ENCODE measurements around the gene LYZL4.

LYZL4 gene

GRCh38 chr3:42428830-42429229 lies 18.4 kb upstream of the LYZL4 start:
- DNase-seq (ENCODE audit: insufficient read length, low spot score) (no peak), FAIRE-seq (no peak)

GRCh38 chr3:42425736-42426407 lies 15.5 kb upstream of the LYZL4 start:
- no peak for DNase-seq (ENCODE audit: insufficient read length, low spot score)
- no peak for FAIRE-seq

DNA sequence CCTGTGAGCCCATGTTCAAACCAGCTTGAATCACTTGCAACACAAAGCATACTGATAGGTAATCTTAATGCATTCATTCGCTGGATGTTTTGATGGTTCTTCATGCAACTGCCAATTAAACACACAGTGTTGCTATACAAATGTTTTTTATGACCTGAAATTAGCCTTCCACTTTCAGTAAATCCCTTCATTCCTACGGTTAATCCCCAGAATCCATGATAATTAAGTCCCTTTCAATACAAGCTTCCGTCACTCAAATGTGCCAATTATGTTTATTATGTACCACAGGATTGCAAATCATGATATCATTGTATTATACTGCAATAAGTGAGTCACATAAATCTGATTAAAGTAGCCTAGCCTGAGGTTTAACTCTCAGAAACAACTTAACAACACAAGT lies 14.5 kb upstream of the LYZL4 start:
- no peak for DNase-seq (ENCODE audit: insufficient read length, low spot score)
- no peak for FAIRE-seq

DNA sequence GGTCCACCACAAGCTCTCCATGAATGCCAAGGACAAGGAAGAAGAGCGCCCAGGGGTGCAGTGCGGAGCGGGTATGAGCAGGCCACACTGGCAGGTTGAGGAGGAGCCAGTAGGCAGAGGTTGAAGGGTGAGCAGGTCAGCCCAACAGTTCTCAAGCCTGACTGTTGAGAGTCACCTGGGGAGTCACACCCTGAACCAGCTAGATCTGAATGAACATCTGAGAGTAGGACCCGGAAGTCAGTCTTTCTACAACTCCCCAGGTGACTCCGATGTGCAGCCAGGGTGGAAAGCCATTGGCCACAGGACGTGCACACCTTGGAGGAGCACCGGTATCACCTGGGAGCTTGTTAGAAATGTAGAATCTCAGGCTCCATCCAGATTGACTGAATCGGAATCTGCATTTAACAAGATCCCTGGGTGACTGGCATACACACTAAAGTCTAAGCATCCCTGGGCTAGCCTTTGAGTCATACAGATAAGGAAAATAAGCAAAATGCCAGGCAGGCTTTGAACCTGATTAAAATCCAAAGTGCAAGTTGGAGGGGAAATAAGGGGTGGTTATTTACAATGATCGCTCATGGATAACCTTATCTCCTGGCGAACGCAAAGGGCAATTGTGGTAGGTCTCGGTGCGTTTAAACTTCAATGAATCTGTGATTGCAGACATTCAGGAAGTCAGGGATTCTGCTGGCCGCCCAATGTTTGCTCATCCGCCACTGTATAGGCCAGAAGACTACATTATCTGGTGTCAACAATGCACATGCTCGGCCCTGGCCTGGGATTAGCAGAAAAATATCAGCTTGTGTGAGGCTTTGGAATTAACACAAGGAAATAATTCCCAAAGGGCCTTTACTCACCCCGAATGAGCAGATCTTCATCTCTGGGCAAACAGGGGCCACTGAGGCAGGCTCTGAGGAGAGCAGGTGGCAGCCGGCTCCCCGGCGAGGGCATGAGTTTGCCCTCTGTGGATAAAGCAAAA lies 11.7 kb upstream of the LYZL4 start:
- FAIRE-seq: no peak
- no peak for DNase-seq (ENCODE audit: insufficient read length, low spot score)

DNA sequence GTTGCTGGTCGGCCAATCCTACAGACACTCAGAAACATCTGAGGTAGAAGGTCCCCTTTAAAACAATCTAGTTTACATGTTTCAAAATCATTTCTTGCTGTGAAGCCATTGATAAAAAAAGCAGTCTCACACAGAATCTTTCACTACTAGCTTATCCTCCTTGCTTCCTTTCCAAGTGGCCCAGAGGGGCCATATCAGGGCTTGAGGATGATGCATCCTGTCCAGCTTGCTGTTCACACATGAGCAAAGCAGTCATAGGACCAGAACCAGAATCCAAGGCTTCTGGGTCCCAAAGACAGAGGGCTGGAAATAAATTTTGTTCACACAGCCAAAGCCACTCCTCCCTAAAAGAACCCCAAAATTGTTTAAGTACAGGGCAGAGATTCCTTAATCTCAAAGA lies 9.2 kb upstream of the LYZL4 start:
- FAIRE-seq: no peak

DNA sequence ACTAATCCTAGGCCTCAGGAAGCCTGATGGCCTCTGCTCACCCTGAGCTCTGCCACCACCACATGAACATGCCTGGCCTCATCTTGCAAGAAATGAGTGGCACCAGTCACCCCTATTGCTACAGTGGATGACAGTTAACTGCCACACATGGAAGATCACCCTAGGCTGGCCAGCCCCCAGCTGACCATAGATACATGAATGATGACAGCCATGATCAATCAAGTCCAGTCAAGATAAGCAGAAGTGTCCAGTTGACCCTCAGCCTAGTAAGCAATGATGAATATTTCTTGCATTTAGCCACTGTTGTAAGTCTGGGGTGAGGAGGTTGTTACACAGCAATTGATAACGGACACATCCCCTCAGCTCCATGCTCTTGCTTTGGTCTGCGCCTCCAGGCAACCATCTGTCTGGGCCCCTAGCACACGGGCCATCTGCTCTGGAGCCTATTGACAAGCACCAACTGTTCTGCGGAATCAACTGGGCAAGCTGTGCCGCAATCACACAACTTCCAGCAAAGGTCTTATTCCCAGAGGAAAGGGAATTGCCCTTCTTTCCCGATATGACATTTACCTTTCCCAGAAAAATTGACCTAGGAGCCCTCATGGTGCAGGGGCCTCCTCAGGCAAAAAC lies 2.2 kb upstream of the LYZL4 start:
- DNase-seq (ENCODE audit: insufficient read length, low spot score): no peak
- no peak for FAIRE-seq

More for the DNA sequence above, 9.2 kb upstream of the LYZL4 start:
- no peak for DNase-seq (ENCODE audit: insufficient read length, low spot score)

- no peak for DNase-seq (ENCODE audit: insufficient read length, low spot score)
- FAIRE-seq: no peak
These were observed 1.0 kb upstream of the LYZL4 start for GRCh38 chr3:42411429-42411828.

DNA sequence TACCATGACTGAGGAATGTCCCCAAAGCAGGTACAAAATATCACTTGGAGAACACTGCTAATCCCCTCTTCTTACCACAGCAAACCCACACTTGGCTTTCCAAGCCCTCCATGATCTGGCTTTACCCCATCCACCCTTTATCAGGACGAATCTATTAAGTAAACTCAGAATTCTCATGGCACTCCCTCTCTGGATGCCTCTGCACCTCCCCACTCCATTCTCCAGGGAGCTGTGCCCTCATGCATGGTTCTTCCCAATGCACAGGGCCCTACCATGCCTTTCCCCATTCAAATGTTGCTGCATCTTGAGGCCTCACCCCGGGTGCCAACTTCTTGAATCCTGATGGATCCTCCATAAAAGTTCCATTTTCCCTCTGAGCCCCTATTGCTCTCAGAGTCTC lies 2.3 kb downstream of the LYZL4 start:
- no peak for FAIRE-seq
- DNase-seq (ENCODE audit: insufficient read length, low spot score): no peak

DNA sequence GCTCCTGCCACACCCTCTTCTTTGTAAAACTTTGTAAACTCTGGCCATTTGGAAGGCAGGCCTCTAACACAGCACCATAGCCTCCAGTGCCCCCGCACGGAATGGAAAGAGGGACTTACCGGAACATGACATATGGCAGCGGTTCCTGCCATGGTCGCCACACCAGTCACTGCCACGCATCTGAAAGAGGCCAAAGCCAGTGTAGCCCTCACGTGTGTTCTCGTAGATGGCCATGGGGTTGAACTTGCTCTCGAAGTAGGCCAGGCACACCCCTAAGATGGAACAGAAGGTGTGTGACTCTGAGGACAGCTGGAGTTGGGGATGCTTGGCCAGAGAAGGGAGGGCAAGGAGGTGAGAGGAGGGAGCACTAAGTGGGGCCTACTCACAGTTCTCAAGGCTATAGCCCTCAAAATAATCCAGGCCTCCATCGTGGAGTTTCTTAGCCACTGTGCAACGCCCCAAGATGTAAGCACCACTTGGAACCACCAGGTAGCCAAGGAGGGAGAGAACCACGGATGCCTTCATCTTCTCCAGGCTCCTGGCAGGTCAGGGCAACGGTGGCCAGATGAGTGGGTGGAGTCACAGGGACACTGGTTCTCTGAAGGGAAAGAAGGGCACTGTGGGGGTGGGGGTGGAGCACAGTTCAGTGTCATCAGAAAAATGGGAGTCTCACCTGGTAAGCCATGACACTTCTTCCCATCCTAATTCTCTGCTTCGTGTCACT lies 3.5 kb downstream of the LYZL4 start:
- DNase-seq (ENCODE audit: insufficient read length, low spot score) (no peak), FAIRE-seq (no peak)

- DNase-seq (ENCODE audit: insufficient read length, low spot score) (no peak), FAIRE-seq (no peak)
These were observed 4.6 kb downstream of the LYZL4 start for GRCh38 chr3:42405857-42406256.

DNA sequence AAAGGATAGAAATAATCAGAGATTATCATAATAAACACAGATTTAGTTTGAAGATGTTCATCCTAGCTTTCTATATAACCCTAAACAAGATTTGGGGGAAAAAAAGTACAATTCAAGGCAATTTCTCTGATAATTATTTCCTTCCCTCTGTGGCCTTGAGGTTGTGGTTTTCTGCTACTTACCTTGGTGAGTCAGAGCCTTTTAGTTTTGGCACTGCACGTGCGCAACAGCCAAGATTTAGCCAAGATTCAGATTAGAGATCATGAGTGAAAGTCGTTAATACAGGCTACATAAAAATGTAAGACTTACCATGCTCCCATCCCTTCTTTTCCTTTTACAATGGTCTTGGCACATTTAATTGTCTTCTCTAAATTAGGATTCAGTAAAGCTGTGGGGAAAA lies 6.7 kb downstream of the LYZL4 start:
- no peak for DNase-seq (ENCODE audit: insufficient read length, low spot score)
- FAIRE-seq: no peak

- FAIRE-seq (no peak), DNase-seq (ENCODE audit: insufficient read length, low spot score) (no peak)
These were observed 7.9 kb downstream of the LYZL4 start for GRCh38 chr3:42402394-42403096.

GRCh38 chr3:42398080-42398479 lies 12.3 kb downstream of the LYZL4 start:
- FAIRE-seq (no peak), DNase-seq (ENCODE audit: insufficient read length, low spot score) (no peak)

GRCh38 chr3:42397644-42398043 lies 12.8 kb downstream of the LYZL4 start:
- DNase-seq (ENCODE audit: insufficient read length, low spot score) (no peak), FAIRE-seq (no peak)

- FAIRE-seq (no peak), DNase-seq (ENCODE audit: insufficient read length, low spot score) (no peak)
These were observed 15.7 kb downstream of the LYZL4 start for GRCh38 chr3:42394579-42395288.

DNA sequence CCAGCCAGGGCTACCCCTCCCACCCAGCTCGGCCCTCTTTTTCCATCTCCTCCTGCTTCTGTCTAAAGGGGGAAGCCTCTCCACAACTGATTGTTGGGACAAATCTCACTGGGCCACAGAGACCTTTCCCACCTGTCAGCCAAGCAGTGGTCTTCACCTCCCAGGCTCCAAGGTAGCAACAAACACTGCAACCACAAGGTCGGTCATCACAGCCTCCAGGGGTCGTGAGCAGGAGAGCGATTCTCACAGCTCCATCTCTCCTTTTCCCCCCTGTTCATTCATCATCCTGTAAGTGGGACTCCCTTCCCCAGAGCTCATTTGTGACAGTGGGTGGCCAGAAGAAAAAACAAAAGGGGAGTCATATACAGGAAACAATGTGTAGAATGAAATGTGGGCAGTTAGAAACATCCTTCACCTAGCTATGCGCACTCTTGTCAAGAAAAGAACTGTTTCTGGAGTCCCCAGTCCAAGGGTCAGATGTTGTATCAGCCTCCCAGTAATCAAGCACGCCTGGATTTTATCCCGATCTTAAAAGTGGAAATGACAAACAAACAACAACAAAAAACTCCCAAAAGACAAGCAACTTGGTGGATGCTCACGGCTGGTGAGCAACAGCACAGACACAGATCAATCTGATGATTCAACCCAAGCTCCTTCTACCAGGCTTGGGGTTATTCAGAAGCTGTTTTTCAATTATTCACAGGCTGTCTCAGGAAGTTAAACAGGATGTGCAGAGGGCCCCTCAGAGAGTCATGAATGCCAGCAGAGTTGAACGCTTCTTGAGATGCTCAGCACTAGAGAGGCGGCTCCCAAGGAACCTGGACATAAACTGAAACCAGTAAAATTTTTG lies 22.4 kb downstream of the LYZL4 start:
- DNase-seq (ENCODE audit: insufficient read length, low spot score) (peak; percentile 9), FAIRE-seq (no peak)

- no peak for FAIRE-seq
These were observed 28.8 kb downstream of the LYZL4 start for GRCh38 chr3:42381551-42382082.

GRCh38 chr3:42377681-42378080 lies 32.7 kb downstream of the LYZL4 start:
- FAIRE-seq (no peak), DNase-seq (ENCODE audit: insufficient read length, low spot score) (no peak)

More at GRCh38 chr3:42381551-42382082, 28.8 kb downstream of the LYZL4 start:
- no peak for DNase-seq (ENCODE audit: insufficient read length, low spot score)
